IPS-NIHi7 (cell line): ENCODE measurements around the gene KRTAP13-4.

Experiments
- DNase-seq: peaks from one replicate; pipeline ENCODE4 v3.0.0; 2012; ENCODE audit warnings: mixed read lengths; ENCODE audit errors: extremely low spot score

KRTAP13-4 gene, protein sequence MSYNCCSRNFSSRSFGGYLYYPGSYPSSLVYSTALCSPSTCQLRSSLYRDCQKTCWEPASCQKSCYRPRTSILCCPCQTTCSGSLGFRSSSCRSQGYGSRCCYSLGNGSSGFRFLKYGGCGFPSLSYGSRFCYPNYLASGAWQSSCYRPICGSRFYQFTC

GRCh38 chr21:30430170-30430655 lies at the start of gene KRTAP13-4:
Gene KRTAP13-4, plus strand, starts transcription at chr21:30430220. Its CDS starts 56 bp downstream, at chr21:30430276.
- no peak for DNase-seq

DNA sequence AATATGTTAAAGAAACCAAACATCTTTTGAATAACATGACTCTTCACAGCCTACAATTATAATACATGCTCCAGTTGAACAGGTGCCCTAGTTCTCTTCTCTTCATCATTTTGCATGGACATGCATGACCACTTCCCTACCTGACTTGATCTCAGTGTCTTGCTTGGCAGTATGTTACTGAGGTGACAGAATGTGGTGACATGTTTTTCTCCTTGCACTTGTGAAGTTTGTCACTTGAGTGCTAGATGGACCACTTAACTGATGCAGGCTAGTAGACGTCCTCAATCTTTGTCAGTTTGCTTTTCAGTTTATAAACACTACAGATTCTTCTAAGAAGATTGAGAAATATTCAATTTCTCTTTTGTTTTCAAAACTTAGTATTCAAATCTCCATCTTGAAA lies 47.8 kb upstream of the KRTAP13-4 start:
- no peak for DNase-seq

DNA sequence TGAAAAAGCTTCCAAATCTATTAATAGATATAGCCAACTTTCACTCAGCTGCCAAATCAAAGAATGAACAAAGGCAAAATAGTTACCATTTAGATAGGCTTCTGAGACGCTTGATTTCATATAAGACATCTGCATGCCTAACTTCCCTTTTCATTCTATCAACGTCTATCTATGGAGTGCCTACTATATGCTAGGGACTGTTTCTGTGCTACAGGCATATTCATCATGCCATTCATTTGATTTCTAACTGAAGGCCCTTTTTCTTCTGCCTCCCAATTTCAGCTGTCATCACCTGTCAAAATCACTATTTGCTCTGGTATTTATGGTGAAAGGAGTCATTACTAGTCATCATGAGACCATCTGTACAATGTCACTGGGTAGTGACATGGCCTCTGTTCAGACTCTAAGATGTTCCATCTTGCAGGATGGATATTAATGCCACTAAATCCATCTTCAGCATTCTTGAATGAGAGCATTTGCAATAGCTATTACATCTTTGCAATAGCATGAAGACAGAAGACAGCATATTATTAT lies 38.5 kb upstream of the KRTAP13-4 start:
- no peak for DNase-seq

GRCh38 chr21:30395731-30396130 lies 34.3 kb upstream of the KRTAP13-4 start, which contains the start of gene KRTAP13-1:
Gene KRTAP13-1, plus strand, starts transcription at chr21:30396031. Its CDS starts 56 bp downstream, at chr21:30396087.
- no peak for DNase-seq

DNA sequence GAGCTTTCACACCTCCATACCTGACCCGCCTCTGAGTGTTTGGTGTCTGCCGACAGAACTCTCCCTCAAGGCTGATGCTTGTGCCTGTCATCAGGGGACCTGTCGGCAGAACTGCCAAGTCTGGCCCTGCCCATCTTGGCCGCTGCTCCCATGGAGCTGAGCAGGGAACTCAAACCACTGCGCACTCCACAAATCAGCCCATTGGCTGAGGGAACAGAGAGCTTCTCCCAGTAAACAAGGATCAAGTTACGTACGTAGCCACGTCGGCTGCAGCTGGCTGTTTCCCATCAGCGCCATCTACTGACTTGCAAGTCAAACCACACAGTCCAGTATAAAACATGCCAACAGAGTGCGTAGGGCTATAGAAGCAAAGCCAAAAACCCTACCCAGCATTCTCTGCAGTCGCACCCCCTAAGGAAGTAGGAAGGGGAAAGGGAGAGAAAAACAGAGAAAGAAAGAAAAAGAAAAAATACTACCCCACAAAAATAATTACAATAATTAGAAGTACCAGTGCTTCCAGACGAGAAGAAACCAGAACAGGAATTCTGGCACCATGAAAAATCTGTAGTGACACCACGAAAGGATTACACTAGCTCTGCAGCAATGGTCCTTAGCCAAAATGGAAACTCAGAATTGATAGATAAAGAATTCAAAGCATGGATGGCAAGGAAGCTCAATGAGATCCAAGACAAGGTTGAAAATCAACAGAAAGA lies 21.1 kb upstream of the KRTAP13-4 start:
- peak; percentile 90 for DNase-seq

- DNase-seq, result no peak
Measured at GRCh38 chr21:30415993-30416392, 14.0 kb upstream of the KRTAP13-4 start.

DNA sequence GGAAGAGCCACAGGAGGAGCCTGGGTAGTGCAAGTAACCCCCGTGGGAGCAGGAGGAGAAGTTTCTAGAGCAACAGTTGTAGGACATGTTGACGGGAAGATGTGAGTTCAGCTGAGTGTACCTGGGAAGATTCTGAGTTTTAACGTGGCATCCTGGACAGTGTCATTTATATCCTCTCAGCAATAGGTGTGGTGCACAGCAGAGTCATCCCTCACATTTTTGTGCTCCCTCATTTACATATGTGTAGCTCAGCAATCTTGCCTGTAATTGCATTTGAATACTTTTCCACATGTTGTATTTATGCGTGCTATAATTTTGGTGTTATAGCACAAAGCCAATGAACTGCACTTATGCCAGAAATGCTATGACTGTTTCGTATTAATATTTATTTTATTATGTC lies 4.2 kb upstream of the KRTAP13-4 start, which contains the start of gene KRTAP13-3:
Gene KRTAP13-3 (minus strand): TSS at position 101 of the 400 bp plus-strand sequence. CDS start 14 bp downstream, at position 87.
- no peak for DNase-seq

DNA sequence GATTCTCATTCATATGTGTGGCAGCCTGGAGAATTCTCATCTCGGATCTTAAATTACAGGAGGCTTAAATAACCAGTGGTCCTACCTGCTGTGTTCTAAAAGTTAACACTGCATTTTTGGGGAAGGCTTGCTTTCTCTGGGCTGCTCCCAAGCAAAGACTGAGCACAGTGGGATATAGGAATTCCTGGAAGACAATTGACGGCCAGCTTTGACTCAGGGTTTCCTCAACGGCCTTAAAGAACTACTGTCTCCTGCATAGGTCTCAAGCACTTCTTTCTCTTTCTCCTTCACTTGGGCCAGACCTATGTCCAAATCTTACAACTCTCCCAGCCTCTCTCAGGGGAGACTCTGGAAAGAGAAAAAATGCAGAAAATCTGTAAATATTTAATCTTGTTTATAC lies 3.3 kb upstream of the KRTAP13-4 start:
- peak; percentile 20 for DNase-seq

GRCh38 chr21:30434033-30434631 lies 4.1 kb downstream of the KRTAP13-4 start:
- peak; percentile 63 for DNase-seq

- DNase-seq, result no peak
Measured at GRCh38 chr21:30437010-30437565, 7.1 kb downstream of the KRTAP13-4 start.

DNA sequence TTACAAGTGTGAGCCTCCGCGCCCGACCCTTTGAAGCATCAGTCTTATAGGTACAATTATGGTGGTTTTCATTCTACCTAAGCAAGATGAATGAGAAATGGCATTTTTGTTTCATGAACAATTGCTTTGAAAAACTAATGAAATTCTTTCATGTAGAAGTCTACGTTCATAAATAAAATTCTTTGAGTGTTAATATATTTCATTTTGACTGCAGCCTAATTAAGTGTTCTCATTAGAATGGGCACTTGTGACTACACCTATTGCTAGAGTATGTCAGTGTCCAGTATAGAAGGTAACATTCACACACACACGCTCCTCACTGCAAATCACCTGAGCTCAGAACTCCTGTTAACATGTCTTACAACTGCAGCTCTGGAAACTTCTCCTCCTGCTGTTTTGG lies 10.0 kb downstream of the KRTAP13-4 start, which contains the start of gene KRTAP15-1:
Gene KRTAP15-1 (plus strand): TSS at position 301 of the 400 bp plus-strand sequence. CDS start 53 bp downstream, at position 354.
- no peak for DNase-seq

- no peak for DNase-seq
Measured at GRCh38 chr21:30443226-30443625, 13.2 kb downstream of the KRTAP13-4 start.

DNA sequence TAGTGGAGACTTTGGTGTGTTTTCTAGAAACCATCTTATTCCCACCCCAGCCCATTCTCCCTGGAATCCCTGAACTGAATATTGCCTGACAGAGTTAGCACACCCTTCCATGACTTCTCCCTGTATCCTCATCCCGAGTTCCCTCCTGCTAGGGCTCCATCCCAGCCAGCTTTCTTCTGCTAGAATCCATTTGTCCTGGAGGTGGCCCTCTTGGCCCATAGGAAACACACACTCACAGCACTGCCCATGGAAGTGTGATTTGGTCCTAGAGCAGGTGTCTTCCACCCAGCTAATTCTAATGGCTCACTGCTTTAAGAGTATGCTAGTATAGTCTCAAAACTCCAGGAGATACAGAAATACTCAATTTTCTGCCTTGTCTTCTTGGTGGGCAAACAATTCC lies 14.2 kb downstream of the KRTAP13-4 start:
- DNase-seq, result peak; percentile 21

GRCh38 chr21:30447056-30447455 lies 17.0 kb downstream of the KRTAP13-4 start:
- no peak for DNase-seq

DNA sequence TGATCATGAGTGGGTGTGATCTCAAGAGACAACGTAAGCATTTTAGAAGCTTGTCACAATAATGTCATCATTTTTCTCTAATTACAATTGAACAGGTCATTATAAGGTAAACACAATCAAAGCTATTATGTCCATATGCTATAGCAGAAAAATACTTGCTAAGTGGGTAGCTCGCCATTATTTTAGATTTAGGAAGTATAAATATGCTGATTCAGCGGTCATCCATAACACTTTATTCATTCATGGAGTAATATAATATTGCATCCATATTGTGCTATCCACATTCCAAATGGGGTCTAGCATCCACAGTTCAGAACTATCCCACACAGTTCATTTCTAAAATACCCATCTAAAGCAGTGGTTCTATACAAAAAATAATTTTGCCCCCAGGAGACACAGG lies 18.5 kb downstream of the KRTAP13-4 start:
- no peak for DNase-seq

DNA sequence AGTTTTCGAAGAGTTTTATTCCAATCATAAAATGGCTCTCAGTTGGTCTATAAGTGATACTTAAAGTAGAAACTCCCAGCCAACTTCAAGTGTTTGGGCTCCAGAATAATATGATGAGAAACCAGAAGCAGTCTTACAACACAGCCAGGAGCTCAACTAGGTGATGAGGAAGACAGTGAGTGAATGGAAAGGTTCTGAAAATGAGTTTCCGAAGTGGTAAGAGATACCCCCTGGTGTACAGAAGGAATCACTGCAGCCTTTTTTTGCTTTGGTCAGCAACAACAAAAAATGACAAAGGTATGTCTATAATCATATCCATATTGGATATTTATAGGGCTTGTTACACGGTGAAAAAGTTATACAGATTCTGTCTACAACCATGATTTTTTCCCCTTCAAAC lies 33.7 kb downstream of the KRTAP13-4 start:
- peak; percentile 38 for DNase-seq

DNA sequence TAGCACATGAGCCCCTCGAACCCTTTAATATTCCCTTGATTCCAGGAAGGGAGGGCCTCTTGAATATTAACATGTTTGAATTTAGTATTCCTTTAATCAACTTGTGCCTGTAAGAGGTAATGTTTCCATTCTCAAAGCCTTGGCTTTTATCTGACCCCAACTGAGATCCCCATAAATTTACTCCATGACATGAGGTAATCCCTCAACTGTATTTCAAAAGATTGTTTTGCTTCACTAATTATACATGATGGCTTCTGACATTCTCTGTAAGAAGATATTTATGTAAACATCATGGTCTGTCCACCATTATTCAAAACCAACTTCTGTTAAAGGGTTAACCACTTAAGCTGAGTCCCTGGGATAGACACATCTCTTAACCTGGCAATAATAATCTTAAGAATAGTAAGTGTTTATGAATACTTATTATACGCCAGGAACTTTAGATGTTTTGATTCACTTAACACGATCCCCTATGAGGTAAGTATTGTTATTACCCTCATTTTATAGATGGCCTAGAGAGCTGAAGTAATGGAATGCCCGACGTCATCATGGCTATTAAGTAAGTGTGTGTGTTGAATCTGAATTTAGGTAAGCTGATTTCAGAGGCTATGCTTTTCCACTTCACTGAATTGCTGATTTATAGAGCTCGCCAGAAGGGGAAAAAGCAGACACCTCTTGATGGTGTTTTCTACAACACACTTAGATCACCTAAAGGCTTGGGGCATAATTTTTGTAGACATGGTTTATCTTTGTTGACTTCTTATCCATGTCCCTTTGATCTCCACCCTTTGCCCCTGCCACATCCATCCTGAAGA lies 39.1 kb downstream of the KRTAP13-4 start:
- no peak for DNase-seq

GRCh38 chr21:30478004-30478403 lies 48.0 kb downstream of the KRTAP13-4 start:
- DNase-seq, result no peak

DNA sequence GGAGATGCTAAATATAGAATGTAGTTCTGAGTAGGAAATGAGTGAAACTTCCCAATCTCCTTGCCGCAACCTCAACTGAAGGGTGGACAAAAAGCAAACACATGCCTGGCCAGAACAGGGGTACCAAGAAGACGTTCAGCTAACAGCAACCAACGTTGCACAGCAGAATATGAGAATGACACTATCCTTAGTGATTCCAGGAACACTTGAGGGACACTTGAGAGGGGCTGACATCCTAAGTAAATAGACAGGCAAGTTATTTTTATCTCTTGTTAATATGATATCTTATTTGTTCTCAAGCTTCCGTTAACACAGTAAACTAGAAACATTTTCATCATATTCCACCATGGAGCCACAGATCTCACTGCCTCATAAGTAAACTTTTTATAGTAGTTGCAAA lies 49.2 kb downstream of the KRTAP13-4 start:
- no peak for DNase-seq

DNA sequence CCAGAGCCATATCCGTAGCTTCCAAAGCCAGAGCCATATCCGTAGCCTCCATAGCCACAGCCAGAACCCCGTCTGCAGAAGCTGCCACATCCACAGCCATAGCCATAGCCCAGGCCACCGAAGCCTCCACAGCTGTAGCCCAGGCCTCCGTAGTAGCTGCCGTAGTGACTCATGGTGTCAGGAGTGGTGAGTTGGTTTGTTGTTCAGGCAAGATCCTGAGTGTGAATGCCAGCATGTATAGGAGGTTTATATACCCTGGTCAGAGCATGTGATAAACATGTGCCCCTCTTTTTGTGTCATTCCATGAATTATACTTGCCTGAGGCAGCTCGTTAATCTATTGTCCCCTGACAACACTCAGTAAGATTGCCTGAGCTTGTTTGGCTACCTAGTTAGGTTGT lies 50.1 kb downstream of the KRTAP13-4 start, which contains the start of gene KRTAP19-1:
Gene KRTAP19-1 (minus strand): TSS at position 223 of the 400 bp plus-strand sequence. CDS start 50 bp downstream, at position 173.
- no peak for DNase-seq
